ENCODE data around the gene RGS7.

GRCh38 chr1:241102664-241103063, 254.3 kb downstream of the RGS7 start:
- no peak for TF ChIP-seq CTCF (IDR thresholded peaks at IDR 0.05)
- no peak for TF ChIP-seq EP300 (IDR thresholded peaks at IDR 0.05)
- no peak for TF ChIP-seq POLR2A (IDR thresholded peaks at IDR 0.05)

Measured in gastroesophageal sphincter (tissue), 3 donors.